GM12878 (cell line): ENCODE measurements around the gene CHST14. TPM values are rescaled to one million over a fixed set of nuclear protein-coding genes. Genes with fewer than 3 reads are reported as not detected.

Source experiments
- ATAC-seq: fragments of 200-7000 bp; cut with Tn5 transposase; 3 replicates; pipeline ENCODE4 v1.9.1; 2020; ENCODE audit warnings: mild to moderate bottlenecking, moderate library complexity
- BruUV-seq: library from RNA; stranded (reverse); fragments of 400-500 nt; replicated peaks from 2 replicates; lab custom pipeline; 2021; lab: Mats Ljungman, UMichigan
- CTCF ChIA-PET: fragments of 300-600 bp; sonication (Branson Sonifier 250); formaldehyde crosslinking; extraction: SDS; loops from one replicate; lab custom pipeline; 2021; ENCODE audit warnings: inconsistent platforms; lab: Yijun Ruan, JAX
- POLR2A ChIA-PET: fragments of 350-600 bp; formaldehyde crosslinking; extraction: SDS; loops from one replicate; lab custom pipeline; 2021; ENCODE audit warnings: inconsistent platforms; lab: Charles Lee
- RAD21 ChIA-PET: fragments of 300-600 bp; sonication (Branson Sonifier 250); formaldehyde crosslinking; loops from one replicate; lab custom pipeline; 2023; ENCODE audit warnings: antibody characterized with exemption; ENCODE audit not compliant: unreplicated experiment; lab: Charles Lee
- SMC1A ChIA-PET: fragments of 300-600 bp; sonication (Branson Sonifier 250); formaldehyde crosslinking; loops from one replicate; lab custom pipeline; 2023; ENCODE audit not compliant: unreplicated experiment, uncharacterized antibody; lab: Charles Lee
- DNase-seq: peaks from one replicate; pipeline ENCODE4 v3.0.0-alpha.2; 2011; ENCODE audit warnings: low read depth, low spot score
- FAIRE-seq: peaks from 3 replicates; lab custom pipeline; 2011; peaks lifted over from hg19 to GRCh38; lab: Jason Lieb, UNC
- H2AFZ ChIP-seq: 2 replicates; pipeline ENCODE4 v1.6.0; 2011; ENCODE audit warnings: low read depth, low read length, control low read depth; ENCODE audit not compliant: control insufficient read depth
- H3K27ac ChIP-seq: 2 replicates; pipeline ENCODE4 v1.5.1; 2011; ENCODE audit warnings: control low read depth; ENCODE audit not compliant: control insufficient read depth, insufficient read depth
- H3K27me3 ChIP-seq, 2 experiments: replicated peaks in 1 of 2; 2 replicates each; pipeline versions ENCODE4 v1.6.0 to v1.6.1; 2011; ENCODE audit warnings: low read length in 1 of 2; ENCODE audit not compliant: control insufficient read depth in 2 of 2, insufficient read depth in 2 of 2
- H3K36me3 ChIP-seq, 2 experiments: 2 replicates each; pipeline ENCODE4 v1.5.1; 2011; ENCODE audit warnings: low read length in 1 of 2; ENCODE audit not compliant: control insufficient read depth in 2 of 2, insufficient read depth in 2 of 2
- H3K4me1 ChIP-seq: 2 replicates; pipeline ENCODE4 v1.6.1; 2011; ENCODE audit warnings: mild to moderate bottlenecking, low read length, moderate library complexity, mixed read lengths; ENCODE audit not compliant: control insufficient read depth, insufficient read depth
- H3K4me2 ChIP-seq: 2 replicates; pipeline ENCODE4 v1.6.0; 2011; ENCODE audit warnings: control low read depth; ENCODE audit not compliant: control insufficient read depth, insufficient read depth
- H3K4me3 ChIP-seq: fragments of 200-600 bp; sonication (generic); 2 replicates; pipeline ENCODE4 v1.5.1; 2016
- H3K79me2 ChIP-seq: 2 replicates; pipeline ENCODE4 v1.6.0; 2011; ENCODE audit warnings: low read length; ENCODE audit not compliant: control insufficient read depth, insufficient read depth
- H3K9ac ChIP-seq: 2 replicates; pipeline ENCODE4 v1.8.0; 2011; ENCODE audit warnings: low read length, control low read depth, mixed read lengths; ENCODE audit not compliant: control insufficient read depth, insufficient read depth
- H3K9me3 ChIP-seq: replicated peaks from 3 replicates; pipeline ENCODE4 v1.5.1; 2011; ENCODE audit warnings: mild to moderate bottlenecking, low read length; ENCODE audit not compliant: control insufficient read depth, insufficient read depth
- H4K20me1 ChIP-seq: 2 replicates; pipeline ENCODE4 v1.6.0; 2011; ENCODE audit not compliant: control insufficient read depth, insufficient read depth
- CBX3 ChIP-seq: fragments of 200-600 bp; sonication (generic); IDR thresholded peaks from 2 replicates; pipeline ENCODE4 v1.6.1; 2016; ENCODE audit warnings: low read depth, borderline replicate concordance
- FOXK2 ChIP-seq: fragments of 450-650 bp; IDR thresholded peaks from 2 replicates; pipeline ENCODE4 v1.6.1; 2017; ENCODE audit warnings: mild to moderate bottlenecking, moderate library complexity
- JUND ChIP-seq: IDR thresholded peaks from 2 replicates; pipeline ENCODE4 v1.6.1; 2012; ENCODE audit warnings: low read depth, mild to moderate bottlenecking, low read length, improper control_type of control experiment, moderate library complexity
- NBN ChIP-seq: fragments of 450-650 bp; IDR thresholded peaks from 2 replicates; pipeline ENCODE4 v1.6.1; 2016
- TAF1 ChIP-seq: IDR thresholded peaks from 2 replicates; pipeline ENCODE4 v1.6.1; 2011; ENCODE audit warnings: mild to moderate bottlenecking, low read depth, low read length, borderline replicate concordance
- WGBS: methylation state at CpG from one replicate; pipeline ENCODE4 v1.1.6; 2016; ENCODE audit warnings: low lambda C conversion rate; ENCODE audit not compliant: insufficient replicate concordance, insufficient coverage; ENCODE audit errors: missing lambda C conversion rate; 5-methylcytosine and 5-hydroxymethylcytosine counted together
- in situ Hi-C: fragments of 300-500 bp; cut with MboI; formaldehyde crosslinking; loops from 9 replicates; pipeline ENCODE4 v1.14.3; 2018; ENCODE audit warnings: mixed read lengths
- intact Hi-C: fragments of 100-400 bp; cut with micrococcal nuclease; formaldehyde crosslinking; loops from one replicate; pipeline ENCODE4 v1.14.2; 2022; ENCODE audit not compliant: unreplicated experiment
- polyA plus RNA-seq, 11 experiments: library from polyadenylated mRNA; depleted of rRNA in 4 of 11; unstranded in 6 of 11; stranded (reverse) in 5 of 11; fragments of >200 nt; fragmentation: Nextera tagmentation in 4 of 11; fragmentation: Illumina TruSeq in 1 of 11; extraction: Ambion mirVana in 4 of 11; extraction: Trizol in 1 of 11; gene quantifications; 1 replicate in 1 of 11; 2 replicates in 10 of 11; pipeline versions ENCODE4 v1.2.1 to v1.2.3, GENCODE V29; 2011 to 2016; ENCODE audit warnings: inconsistent platforms in 2 of 11, missing spikeins in 2 of 11, low read depth in 1 of 11
- total RNA-seq, 4 experiments: library from RNA; depleted of rRNA in 3 of 4; stranded (reverse); fragments of >200 nt in 3 of 4; fragmentation: Illumina TruSeq in 1 of 4; extraction: Trizol in 1 of 4; gene quantifications; 2 replicates each; pipeline versions ENCODE4 v1.2.1 to v1.2.3, GENCODE V29; 2013 to 2021
- TF ChIP-seq, protein P1 (sequence below): IDR thresholded peaks from 2 replicates; pipeline ENCODE4 v1.6.1; 2012; ENCODE audit warnings: low read depth, low read length, improper control_type of control experiment

Gene CHST14
- total and polyA plus RNA-seq, 10 of the 15 experiments (the other 5 are each of a cell fraction or from before 2014, with no cell fraction given), result 1.3 to 12.8 (median 6.2) TPM

DNA sequence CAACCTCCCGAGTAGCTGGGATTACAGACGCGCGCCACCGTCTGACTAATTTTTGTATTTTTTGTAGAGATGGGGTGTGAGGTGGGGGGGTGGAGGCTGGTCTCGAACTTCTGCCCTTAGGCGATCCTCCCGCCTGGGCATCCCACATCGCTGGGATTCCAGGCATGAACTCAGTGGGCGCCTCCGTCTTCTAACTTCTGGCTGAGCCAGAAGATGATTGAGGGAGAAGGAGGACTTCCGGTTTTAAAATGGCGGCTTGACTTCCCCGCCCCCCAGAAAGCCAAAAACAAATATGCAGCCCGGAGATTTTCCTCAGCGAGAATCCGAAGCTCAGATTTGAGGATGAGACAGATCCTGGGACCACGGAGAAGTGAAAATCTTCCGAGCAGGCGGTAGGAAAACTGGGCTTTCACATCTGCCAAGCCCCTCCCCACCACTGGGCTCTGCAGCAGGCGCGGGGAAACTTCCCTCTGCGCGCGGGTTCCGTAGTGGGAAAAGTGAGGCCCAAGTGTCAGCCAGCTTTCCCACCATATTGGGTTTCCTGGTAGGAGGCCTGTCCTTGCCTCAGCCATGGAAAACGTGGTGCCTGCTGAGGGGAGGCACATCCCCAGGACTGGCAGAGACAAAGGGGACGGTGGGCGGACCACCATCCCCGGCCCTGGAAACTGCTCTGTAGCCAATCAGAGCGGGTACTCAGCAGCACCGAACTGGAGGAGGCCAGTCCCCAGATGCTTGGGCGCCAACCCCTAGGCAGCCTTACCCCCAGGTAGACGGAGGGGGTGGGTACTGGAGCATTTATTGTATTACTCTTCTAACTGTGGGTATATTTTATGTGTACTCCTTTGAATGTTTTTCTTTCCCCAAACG is 17.3 kb downstream of the CHST14 start (continued):
- no peak for TF ChIP-seq JUND

DNA sequence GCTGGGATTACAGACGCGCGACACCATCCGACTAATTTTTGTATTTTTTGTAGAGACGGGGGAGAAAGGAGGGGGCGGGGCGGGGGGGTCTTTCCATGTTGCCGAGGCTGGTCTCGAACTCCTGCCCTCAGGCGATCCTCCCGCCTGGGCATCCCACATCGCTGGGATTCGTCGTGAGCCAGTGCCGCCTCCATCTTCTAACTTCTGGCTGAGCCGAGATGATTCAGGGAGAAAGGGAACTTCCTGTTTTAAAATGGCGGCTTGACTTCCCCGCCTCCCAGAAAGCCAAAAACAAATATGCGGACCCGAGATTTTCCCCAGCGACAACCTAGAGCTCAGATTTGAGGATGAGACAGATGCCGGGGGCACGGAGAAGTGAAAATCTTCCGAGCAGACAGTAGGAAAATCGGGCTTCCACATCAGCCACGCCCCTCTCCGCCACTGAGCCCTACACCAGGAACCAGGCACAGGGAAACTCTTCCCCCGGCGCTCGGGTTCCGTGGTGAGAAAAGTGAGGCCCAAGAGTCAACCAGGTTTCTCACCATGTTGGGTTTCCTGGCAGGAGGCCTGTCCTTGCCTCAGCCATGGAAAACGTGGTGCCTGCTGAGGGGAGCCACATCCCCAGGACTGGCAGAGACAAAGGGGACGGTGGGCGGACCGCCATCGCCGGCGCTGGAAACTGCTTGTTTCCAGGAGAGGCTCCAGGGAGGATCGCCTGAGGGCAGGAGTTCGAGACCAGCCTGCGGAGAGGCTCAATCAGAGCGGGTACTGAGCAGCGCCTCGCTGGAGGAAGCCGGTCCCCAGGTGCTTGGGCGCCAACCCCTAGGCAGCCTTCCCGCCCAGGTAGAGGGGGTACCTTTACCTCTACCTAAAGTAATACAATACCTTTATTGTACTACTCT is 18.7 kb downstream of the CHST14 start:
- no peak for FAIRE-seq
- RAD21 ChIA-PET, result no interaction called here
- H3K36me3 ChIP-seq, result no peaks in the 10 kb centered on the region

More for the DNA sequence above, 18.7 kb downstream of the CHST14 start:
- no peak overlapping the region for H3K27ac ChIP-seq
- DNase-seq (no peak), ATAC-seq (no peak)
- in situ Hi-C loops, result no loop called here
- ChIA-PET POLR2A (no interaction called here), SMC1A (no interaction called here), CTCF (no interaction called here)
- H3K9ac ChIP-seq, result no peak overlapping the region
- no TSS peak for BruUV-seq
- 88% methylated on average over 32 of the region's 47 CpGs for WGBS
- no peaks in the 10 kb centered on the region for H3K79me2 ChIP-seq
- no peaks in the 10 kb centered on the region for H4K20me1 ChIP-seq
- H3K4me1 ChIP-seq, result no peaks in the 10 kb centered on the region
- intact Hi-C loops, result no loop called here
- no peak overlapping the region for H3K4me2 ChIP-seq
- TF ChIP-seq CBX3 (no peak), FOXK2 (no peak), TAF1 (no peak), NBN (no peak)
- TF ChIP-seq, protein P1, sequence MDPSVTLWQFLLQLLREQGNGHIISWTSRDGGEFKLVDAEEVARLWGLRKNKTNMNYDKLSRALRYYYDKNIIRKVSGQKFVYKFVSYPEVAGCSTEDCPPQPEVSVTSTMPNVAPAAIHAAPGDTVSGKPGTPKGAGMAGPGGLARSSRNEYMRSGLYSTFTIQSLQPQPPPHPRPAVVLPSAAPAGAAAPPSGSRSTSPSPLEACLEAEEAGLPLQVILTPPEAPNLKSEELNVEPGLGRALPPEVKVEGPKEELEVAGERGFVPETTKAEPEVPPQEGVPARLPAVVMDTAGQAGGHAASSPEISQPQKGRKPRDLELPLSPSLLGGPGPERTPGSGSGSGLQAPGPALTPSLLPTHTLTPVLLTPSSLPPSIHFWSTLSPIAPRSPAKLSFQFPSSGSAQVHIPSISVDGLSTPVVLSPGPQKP, result no peak
- no peaks in the 10 kb centered on the region; a peak in 1 of 4 replicates for H3K27me3 ChIP-seq
- H3K4me3 ChIP-seq, result no peak overlapping the region
- no peaks in the 10 kb centered on the region for H3K9me3 ChIP-seq
- no peak overlapping the region for H2AFZ ChIP-seq
